ENCODE data around the gene TFEB.

The TFEB gene

GRCh38 chr6:41721414-41721813 lies 14.0 kb downstream of the TFEB start:
- FAIRE-seq = no peak

- no peak for FAIRE-seq
Observed at GRCh38 chr6:41720783-41721182, 14.6 kb downstream of the TFEB start.

DNA sequence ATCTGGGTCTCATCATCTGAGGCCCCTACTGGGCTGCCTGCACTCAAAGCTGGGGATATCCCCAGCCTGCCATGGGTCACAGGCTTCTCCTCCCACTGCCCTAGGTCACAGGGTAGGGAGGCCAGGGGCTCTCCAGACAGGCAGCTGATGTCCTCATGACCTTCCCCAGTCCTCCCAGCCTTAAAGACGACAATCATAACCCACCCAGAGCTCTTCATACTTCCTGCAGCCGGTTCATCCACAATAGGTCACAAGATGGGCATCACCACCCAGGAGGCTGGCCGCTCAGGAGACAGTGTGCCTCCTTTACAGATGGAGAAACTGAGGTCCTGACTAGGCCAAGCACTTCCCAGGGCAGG lies 15.2 kb downstream of the TFEB start:
- no peak for FAIRE-seq

DNA sequence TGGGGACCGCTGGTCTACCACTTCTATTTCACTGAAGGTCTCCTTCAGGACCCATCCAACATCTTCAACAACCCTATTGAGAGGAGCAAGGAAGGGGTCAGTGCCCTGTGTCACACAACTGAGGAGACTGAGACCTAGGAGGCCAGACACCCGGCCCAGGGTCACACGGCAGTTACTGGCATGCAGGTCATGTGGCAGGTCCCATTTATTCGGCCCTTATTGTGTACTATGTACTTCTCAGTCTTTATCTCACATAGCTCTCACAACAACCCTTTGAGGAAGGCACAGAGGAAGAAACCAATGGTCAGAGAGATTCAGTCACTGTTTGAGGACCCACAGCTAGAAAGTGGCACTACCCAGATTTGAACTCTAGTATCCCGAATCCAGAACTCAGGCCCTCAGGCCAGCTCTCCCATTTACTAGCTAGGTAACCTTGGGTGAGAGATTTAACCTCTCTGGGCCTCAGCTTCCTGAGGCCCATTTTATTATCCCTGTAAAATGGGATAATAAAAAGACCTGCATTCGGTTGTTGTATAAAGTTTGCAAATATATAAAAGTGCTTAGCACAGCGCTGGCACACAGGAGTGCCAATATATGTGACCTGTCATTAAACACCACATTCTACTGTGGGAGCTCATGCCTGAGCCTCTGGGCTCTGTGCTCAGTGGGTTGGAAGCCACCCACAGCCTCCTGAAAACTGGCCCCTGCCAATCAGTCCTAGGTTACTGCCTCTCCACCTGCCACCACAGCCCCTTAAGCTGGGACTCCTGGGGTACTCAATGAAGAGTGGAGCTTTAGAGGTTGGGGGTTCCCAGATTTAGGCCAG lies 15.8 kb downstream of the TFEB start:
- no peak for FAIRE-seq

DNA sequence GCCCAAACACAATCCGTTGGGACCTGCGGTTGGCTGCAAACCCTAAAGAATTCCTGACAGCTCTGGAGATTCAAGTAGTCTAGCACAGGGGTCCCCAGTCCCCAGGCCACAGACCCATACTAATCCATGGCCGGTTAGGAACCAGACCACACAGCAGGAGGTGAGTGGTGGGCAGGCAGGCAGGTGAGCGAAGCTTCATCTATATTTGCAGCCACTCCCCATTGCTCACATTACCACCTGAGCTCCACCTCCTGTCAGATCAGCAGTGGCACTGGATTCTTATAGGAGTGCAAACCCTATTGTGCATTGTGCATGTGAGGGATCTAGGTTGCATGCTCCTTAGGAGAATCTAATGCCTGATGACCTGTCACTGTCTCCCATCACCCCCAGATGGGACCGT lies 16.6 kb downstream of the TFEB start:
- no peak for FAIRE-seq

- no peak for FAIRE-seq
Observed at GRCh38 chr6:41717392-41717736, 18.0 kb downstream of the TFEB start.

DNA sequence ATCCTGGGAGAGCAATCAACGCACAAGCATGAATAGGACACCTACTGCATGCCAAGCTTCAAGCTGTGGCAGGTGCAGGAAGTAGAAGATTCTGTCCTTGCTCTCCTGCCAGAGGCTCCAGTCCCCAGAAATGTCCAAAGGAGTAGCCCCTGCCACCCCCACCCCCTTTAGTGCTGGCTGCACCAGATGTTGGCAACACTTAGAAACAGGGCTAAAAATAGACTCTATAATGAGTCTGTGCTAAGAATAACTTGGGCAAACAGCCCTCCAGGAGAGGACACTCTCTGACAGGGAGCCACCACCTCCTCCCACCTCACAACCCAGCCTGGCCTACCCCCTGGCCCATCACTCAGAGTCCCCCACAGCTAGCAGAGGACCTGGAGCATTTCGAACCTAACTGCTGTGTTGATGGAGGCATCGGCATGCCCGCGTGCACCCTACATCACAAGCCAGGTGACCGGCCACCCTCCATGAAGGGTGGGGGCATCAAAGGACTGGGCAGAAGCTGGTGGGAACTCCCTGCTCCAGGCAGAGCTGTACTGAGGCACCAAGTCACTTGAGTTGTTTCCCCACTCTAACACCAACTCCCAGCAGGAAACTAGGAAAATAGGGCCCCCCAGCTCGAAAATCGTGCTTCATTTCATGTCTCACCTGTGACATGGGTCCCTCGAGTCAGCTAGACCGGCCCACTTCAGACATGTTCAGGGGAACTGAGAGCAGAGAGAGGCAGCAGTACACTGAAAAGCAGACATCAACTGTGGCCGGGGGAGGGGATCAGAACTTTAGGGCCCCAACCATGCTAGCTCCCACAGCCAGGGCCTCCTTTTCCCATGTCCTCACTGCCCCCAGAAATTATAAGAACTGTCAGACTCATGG lies 18.7 kb downstream of the TFEB start:
- FAIRE-seq = no peak

DNA sequence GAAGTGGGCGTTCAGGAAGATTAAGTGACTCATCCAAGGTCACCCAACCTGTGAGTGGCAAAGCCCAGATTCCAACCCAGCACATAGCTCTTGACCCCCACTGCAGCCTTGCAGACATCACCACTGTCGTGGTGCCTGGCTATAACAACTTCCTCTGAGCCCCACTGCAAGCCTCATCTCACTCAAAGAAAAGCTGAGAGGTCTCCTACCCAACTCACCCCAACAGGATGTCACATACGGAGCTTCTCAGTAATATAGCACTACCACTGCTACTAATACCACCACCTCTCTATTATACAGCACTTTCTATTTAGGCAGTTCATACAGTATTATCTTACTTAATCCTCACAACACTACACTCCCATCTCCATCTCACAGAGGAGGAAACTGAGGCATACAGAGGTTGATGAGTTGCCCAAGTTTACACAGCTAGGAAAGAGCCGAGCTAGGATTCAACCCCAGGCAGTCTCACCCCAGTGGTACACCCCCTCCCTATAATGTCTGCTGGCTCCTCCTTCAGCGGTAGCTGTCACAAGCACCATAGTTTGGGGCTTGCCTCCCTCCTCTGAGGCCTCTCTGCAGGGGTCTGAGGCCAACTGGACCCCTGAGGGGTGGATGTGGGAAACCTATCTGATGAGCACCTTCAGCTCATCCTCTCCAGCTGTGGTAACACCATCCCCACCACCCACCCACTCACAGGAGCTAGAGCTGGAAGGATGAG lies 19.5 kb downstream of the TFEB start:
- no peak for FAIRE-seq

GRCh38 chr6:41714556-41715273 lies 20.7 kb downstream of the TFEB start:
- no peak for FAIRE-seq

- FAIRE-seq = no peak
Observed at GRCh38 chr6:41713650-41714291, 21.6 kb downstream of the TFEB start.

DNA sequence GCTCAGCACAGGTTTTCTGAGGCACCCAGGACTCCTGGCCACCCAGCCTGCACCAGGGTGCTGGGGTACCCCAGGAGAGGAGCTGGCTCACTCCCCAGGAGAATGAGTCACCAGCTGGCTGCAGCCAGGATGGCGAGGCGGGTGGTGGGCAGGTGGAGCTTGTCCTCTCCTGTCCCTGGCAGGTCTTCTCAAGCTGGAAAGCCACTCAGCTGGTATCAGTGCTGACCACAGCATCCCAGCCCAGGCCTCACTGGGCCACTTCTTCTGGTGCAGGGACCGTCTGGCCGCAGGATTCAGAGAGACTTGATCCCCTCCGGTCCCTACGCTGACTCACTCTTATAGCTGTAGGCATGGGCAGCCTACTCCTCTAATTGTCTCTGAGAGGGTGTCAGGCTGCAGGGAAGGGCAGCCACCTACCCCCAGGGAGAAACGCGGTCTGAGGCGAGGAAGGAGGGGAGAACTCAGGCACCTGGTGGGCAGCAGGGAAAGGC lies 22.2 kb downstream of the TFEB start:
- no peak for FAIRE-seq

DNA sequence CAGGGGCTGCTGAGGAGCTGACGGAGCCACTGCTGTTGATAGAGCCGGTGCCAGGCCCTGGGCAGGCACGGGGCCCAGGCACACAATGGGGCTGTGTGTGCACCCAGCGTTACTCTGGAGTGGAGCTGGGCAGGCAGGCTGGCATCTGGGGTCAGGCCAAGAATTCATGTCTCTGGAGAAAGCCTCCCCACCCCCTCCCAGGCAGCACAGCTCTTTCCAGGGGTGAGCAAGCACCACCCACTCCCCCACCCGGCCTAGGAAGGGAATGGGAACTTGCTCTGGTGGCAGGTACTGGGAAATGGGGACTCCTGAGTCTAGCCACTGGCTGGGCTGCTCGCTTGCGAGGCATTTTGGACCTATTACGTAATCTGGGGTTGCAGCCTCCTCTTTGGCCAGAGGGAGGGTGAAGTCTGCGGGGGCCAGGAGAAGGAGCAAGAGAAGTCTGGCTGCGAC lies 22.7 kb downstream of the TFEB start:
- no peak for FAIRE-seq

DNA sequence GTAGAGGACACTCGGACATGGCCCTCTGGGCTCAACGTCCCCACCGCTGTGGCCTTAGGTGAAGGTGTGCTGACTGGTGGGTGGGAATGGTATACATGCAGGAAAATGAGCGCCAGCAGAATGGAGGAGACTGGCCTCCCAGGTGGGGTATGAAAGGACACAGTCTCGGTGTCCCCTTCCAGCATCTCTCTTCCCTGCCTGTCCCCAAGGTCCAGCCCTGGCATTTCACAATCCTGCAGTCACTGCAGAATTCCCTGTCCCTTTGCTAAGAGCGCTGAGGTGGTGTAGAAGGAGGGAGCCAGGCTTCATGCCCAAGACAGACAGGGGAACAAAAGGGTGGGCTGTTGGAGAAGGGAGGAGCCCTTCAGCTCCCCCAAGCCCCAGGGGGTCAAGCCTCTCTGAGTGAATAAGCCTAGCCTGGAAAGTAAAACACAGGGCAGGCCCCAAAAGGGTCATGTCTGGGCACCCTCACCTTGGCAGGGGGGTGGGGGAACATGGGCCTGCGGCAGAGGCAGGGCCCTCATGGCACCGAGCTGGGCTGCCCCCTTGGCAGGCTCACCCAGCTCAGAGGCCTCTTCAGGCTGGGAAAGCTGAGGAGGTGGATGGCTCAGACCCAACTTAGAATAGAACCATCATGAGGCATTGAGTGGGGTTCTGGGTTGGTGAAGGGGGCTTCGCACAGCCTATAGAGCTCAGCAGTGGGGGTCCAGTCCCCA lies 23.9 kb downstream of the TFEB start:
- no peak for FAIRE-seq

DNA sequence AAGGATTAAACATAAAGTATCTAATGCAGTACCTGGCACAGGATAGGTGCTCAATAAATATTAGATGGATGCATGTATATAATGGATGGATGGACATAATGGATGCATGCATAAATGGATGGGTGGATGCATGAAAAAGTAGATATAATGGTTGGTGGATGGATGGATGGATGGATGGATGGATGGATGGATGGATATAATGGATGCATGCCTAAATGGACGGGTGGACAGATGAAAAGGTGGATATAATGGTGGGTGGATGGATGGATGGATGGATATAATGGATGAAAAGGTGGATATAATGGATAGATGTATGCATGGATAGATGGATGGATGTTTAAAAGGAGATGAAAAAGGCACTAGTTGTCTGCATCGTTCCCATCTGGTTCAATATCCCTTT lies 26.0 kb downstream of the TFEB start:
- no peak for FAIRE-seq

DNA sequence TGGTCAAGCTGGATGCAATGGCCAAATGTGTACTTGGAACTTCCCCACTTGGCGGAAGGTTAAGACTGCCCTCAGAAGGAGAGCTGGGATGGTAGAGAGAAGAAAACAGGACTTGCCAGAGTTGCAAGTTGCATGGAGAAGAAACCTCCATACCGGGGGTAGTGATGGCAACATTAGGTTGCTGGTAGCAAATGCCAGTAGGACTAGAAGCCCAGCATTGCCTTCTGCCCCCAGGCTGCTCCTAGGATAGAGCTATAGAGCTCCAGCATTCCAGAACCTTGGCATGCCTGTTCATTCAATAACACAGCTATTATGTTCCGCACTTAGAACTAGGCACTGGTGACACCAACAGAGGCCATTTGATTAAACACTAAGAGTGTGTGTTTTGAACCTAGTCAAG lies 26.6 kb downstream of the TFEB start:
- no peak for FAIRE-seq

DNA sequence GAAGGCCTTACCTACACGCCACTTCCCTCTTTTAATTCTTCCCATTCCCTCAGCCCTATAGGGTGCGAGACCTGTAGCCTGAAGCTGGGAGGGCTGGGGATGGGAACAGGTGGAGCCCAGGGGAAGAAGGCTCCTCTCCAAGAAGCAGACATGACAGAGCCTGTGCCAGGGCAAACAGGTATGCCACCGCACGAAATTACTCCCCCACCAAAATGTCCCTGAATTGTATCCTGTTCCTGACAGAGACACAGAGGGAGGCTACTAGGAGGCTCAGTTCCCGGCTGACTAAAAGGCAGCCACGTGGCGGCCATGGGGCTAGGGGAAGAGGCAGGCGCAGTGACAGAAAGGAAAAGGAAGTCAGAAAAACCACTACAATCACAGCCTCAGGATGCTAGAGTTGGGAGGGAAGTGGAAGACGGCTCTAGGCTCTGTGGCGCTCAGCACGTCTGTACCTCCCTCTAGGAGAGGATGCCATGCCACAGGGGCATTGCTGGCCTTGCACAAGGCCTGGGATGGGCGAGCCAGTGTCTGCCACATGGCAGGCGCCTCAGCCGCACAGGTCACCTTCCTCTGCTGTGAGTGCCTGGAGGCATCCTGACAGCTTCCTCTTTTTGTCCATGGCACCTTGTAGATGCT lies 27.7 kb downstream of the TFEB start:
- FAIRE-seq = no peak

DNA sequence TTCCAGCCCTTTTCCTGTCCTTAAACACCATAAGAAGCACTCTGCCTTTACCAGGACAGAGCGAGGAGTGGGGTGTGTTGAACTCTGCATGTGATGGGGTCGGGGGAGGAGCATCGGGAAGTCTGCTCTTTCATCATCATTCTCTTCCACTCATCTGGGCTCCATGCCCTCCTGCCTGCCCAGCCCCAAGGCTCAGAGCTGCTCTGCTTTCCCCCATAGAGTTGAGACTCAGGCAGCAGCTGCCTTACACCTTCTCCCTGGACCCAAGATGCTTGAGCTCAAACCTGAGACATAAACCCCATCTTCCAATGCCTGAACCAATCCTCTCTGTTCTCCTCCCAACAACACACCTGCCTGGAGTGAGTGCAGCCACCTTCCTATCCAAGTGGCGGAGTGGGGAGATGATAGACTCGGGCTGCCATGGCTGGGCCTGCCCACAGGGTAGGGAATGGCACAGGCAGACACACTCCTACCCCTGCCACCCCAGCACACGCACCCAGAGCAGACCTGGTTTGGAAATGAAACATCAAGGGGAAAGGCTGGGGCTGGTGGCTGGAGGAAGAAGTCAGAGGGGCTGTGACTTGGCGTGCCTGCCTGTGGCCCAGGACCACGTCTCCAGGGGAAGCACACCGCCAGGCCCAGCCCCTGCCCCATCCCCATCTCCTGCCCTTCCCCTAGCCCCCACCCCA lies 28.4 kb downstream of the TFEB start:
- no peak for FAIRE-seq

GRCh38 chr6:41705996-41706835 lies 29.2 kb downstream of the TFEB start:
- FAIRE-seq = no peak

DNA sequence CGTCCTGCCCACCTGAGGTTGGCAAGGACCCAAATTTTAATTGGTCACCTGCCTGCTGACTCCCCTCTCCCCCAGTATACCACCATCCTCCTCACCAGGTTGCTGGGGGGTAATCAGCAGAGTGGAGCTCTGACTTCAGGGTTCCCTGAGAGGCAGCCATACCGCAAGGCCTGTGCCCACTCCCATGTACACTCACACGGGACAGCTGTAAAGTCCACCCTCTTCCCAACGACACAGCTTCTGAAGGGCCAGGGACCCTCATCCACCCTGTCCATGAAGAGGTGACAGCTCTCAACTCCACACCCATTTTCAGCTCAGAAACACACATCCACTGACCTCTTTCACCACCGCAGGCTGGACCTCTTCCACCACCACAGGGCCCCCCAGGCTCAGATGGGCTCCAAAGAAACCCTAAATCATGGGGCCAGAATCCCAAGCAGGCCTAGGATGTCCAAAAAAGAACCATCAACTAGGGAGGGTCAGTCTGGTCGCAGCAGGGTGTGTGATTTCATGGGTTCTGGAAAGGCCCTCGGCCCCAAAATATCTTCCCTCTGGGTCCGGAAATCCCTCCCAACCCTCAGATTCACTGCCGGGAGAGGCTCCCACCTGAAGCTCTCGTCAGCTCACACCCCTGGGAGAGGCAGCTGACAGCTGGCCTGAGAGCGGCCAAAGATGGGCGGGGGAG lies 30.0 kb downstream of the TFEB start:
- FAIRE-seq = no peak
